ENCODE measurements around the gene TCF3.

Gene TCF3

DNA sequence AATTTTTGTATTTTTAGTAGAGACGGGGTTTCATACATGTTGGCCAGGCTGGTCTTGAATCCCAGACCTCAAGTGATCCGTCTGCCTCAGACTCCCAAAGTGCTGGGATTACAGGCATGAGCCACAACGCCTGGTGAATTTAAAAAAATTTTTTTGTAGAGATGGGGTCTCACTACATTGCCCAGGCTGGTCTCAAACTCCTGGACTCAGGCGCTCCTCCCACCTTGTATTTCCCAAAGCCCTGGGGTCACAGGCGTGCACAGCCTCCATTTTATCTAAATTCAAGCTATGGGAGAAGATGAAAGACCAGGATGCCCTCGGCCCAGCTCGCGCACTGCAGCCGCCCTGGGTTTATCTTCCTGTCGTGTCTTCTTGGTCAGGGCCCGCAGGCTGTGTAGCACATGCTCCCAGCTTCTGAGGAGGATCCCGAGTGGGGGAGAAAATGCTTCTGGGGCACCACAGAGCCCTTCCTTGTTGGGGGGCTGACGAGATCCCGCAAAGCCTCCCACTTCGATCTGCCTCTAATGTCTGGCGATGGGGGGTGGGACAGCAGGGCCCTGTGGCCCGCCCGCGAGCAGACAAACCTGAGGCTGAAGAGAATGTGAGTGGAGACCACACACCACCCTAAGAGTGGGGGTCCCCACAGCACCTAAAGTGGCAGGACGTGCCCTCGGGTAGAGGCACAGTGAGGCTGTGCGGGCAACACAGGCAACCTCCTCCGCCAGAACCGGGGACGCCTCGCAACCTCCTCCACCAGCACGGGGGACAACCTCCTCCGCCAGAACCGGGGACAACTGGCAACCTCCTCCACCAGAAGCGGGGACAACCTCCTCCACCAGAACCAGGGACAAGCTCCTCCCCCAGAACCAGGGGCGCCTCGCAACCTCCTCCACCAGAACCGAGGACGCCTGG lies 15.8 kb downstream of the TCF3 start:
- Histone ChIP-seq H3K36me3 (ENCODE audit: control insufficient read depth, insufficient read depth, low read length) (peaks cover 96% of the 10 kb centered on the region), H3K9me3 (ENCODE audit: control insufficient read depth, low read length) (no peaks in the 10 kb centered on the region), H3K4me3 (ENCODE audit: extremely low read depth, insufficient read depth, low read length, poor library complexity, severe bottlenecking) (no peak overlapping the region), H3K27ac (ENCODE audit: low read depth, low read length, severe bottlenecking) (no peak overlapping the region), H3K4me1 (ENCODE audit: control insufficient read depth, insufficient read depth, low read length, poor library complexity, severe bottlenecking) (no peaks in the 10 kb centered on the region)
- WGBS, 2 experiments (ENCODE audit: insufficient coverage in 2 of 2): 97 to 98% methylated on average over 21 to 30 of the region's 34 CpGs

DNA sequence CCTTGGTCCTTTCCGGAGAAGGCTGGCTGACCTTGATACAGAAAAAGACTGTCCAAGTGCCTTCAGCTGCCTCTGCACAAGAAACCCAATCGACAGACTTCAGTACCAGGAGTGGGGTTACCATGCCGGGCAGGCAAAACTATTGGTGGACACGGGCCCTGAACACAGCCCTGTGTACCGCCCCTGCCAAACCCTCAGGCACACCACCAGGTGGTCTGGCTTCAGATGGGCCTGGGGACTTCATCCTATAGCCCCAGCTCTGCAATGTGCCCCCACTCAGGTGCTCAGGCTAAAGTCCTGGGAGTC lies 17.5 kb downstream of the TCF3 start:
- Histone ChIP-seq H3K4me3 (ENCODE audit: extremely low read depth, insufficient read depth, low read length, poor library complexity, severe bottlenecking) (no peak overlapping the region), H3K36me3 (ENCODE audit: control insufficient read depth, insufficient read depth, low read length) (peaks cover 96% of the 10 kb centered on the region), H3K4me1 (ENCODE audit: control insufficient read depth, insufficient read depth, low read length, poor library complexity, severe bottlenecking) (no peaks in the 10 kb centered on the region), H3K27ac (ENCODE audit: low read depth, low read length, severe bottlenecking) (no peak overlapping the region), H3K9me3 (ENCODE audit: control insufficient read depth, low read length) (no peaks in the 10 kb centered on the region)
- 92 to 96% methylated on average over 4 to 5 of the region's 5 CpGs for WGBS, 2 experiments (ENCODE audit: insufficient coverage in 2 of 2)

DNA sequence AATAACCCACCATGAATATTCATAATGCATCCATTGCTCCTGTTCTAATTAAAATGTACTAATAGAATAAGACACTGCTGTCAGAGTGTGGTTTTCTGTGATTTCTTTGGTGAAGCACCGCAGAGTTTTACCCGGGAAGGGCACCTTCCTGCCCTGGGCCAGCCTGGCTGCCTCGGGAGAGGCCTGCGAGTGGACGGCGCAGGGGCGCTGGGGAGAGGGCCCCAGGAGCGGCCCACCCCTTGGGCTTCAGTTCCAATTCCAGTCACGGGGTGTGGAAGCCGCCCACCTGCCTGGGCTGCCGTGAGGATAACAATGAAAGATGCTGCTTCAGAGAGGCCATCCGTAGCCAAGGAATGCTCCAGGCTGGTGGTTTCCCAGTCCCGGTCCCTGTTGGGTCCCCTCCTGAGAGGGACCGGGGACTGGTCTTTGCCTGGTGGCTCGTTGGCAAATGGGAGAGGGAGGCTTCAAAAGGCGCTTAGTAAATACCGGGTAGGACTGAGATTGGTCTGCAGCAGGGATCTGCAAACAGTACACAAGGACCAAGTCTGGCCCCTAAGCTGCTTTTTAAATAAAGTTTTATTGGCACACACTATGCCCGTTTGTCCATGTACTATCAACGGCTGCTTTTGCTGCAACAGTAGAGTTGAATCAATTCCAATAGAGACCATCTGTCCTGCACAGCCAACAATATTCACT lies 18.0 kb downstream of the TCF3 start:
- Histone ChIP-seq H3K9me3 (ENCODE audit: control insufficient read depth, low read length) (no peaks in the 10 kb centered on the region), H3K27ac (ENCODE audit: low read depth, low read length, severe bottlenecking) (no peak overlapping the region), H3K4me3 (ENCODE audit: extremely low read depth, insufficient read depth, low read length, poor library complexity, severe bottlenecking) (no peak overlapping the region), H3K36me3 (ENCODE audit: control insufficient read depth, insufficient read depth, low read length) (peaks cover 94% of the 10 kb centered on the region), H3K4me1 (ENCODE audit: control insufficient read depth, insufficient read depth, low read length, poor library complexity, severe bottlenecking) (no peaks in the 10 kb centered on the region)
- 95 to 96% methylated on average over 19 of the region's 19 CpGs for WGBS, 2 experiments (ENCODE audit: insufficient coverage in 2 of 2)

DNA sequence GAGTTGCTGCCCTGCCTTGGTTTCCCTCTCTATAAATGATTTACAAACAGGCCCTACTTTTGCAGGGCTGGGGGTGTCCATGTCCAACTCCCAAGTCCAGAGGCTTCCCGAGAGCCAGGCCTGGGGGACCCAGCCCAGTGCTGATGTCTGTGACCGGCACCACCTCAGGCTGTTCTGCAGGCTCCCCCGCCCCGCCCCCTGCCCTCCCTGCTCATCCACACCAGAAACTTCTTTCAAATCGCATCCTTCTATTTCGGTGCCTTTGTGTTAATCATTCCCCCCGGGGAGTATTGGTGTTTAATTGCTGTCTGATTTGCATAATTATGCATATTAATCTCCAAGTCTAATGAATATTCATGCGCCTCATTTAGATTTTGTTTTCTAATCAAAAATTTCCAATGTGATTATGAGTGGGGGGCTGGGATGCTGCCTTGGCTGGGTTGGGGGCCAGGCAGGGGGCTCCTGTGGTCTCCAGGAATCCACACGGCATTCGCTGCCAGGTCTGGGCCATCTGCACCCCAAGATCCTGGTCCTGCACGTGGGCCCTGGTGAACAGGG lies 19.1 kb downstream of the TCF3 start:
- peaks cover 89% of the 10 kb centered on the region for H3K36me3 ChIP-seq (ENCODE audit: control insufficient read depth, insufficient read depth, low read length)
- H3K9me3 ChIP-seq (ENCODE audit: control insufficient read depth, low read length): no peaks in the 10 kb centered on the region
- 94 to 97% methylated on average over 2 to 4 of the region's 11 CpGs for WGBS, 2 experiments (ENCODE audit: insufficient coverage in 2 of 2)
- H3K27ac ChIP-seq (ENCODE audit: low read depth, low read length, severe bottlenecking): no peak overlapping the region
- H3K4me3 ChIP-seq (ENCODE audit: extremely low read depth, insufficient read depth, low read length, poor library complexity, severe bottlenecking): no peak overlapping the region
- no peaks in the 10 kb centered on the region for H3K4me1 ChIP-seq (ENCODE audit: control insufficient read depth, insufficient read depth, low read length, poor library complexity, severe bottlenecking)

DNA sequence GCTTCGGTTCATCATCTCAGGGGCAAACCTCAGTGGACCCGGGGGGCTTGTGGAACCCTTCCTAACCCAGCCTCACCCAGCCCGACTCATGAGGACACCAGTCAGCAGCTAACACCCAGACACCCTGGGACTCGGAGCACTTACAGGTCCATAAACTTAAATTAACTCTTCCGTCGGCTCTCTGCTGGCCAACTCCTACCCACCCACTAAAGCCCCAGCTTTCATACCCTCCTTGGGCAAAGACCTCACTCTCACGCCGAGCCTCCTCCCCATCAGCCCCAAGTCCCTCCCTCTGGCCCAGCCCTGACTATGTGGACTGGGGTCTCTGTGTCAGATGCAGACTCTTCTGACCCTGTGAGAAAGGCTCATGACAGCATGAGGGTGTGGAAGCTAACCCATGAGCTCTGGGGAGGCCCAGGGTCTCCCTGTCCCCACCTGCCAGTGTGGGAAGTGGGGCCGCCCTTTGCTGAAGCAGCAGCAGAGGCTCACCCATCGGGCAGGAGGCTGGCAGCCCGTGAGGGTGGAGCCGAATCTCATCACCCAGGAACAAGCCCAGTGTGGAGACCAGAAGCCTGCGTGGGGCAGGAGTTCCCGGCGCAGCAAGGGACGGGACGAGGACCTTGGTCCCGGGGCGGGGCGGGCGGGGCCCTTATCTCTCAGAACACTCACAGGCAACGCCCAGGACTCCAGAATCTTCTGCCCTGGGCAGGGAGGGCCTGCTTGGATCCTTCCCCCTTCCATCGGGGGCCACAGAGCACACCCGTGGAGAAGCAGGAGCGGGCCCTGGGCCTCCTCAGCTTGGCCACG lies 19.8 kb downstream of the TCF3 start:
- Histone ChIP-seq H3K27ac (ENCODE audit: low read depth, low read length, severe bottlenecking) (no peak overlapping the region), H3K36me3 (ENCODE audit: control insufficient read depth, insufficient read depth, low read length) (peaks cover 82% of the 10 kb centered on the region)
- 96 to 98% methylated on average over 19 to 26 of the region's 26 CpGs for WGBS, 2 experiments (ENCODE audit: insufficient coverage in 2 of 2)

DNA sequence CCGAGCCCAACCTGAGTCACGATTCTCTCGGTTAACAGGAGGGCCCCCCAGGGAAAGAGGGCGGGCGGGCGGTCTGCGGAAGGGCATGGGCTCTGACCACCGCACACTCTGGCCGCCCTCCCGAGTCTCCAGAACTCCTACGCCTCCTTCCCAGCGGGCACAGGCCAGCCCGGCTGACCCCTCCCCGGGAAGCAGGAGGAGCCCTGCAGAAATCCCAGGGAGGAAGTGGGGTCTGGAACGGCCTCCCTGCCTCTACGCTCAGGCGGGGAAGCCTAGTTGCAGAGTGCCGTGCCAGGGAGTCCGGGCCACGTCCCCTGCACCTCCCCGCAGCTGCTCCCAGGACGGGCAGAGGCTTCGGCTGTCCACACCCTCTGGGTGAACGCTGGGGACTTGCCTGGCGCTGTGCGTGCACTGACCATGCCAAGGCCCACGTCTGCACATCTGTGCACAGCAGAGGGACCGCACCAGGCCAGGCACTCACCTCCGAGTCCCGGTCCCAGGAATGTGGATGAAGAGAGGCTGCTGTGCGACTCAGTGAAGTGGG lies 20.8 kb downstream of the TCF3 start:
- Histone ChIP-seq H3K4me1 (ENCODE audit: control insufficient read depth, insufficient read depth, low read length, poor library complexity, severe bottlenecking) (no peaks in the 10 kb centered on the region), H3K4me3 (ENCODE audit: extremely low read depth, insufficient read depth, low read length, poor library complexity, severe bottlenecking) (no peak overlapping the region), H3K36me3 (ENCODE audit: control insufficient read depth, insufficient read depth, low read length) (peaks cover 80% of the 10 kb centered on the region), H3K9me3 (ENCODE audit: control insufficient read depth, low read length) (no peaks in the 10 kb centered on the region), H3K27ac (ENCODE audit: low read depth, low read length, severe bottlenecking) (no peak overlapping the region)
- 95% methylated on average over 28 to 30 of the region's 31 CpGs for WGBS, 2 experiments (ENCODE audit: insufficient coverage in 2 of 2)

More for the DNA sequence above, 19.8 kb downstream of the TCF3 start:
- no peaks in the 10 kb centered on the region for H3K9me3 ChIP-seq (ENCODE audit: control insufficient read depth, low read length)
- H3K4me3 ChIP-seq (ENCODE audit: extremely low read depth, insufficient read depth, low read length, poor library complexity, severe bottlenecking): no peak overlapping the region
- no peaks in the 10 kb centered on the region for H3K4me1 ChIP-seq (ENCODE audit: control insufficient read depth, insufficient read depth, low read length, poor library complexity, severe bottlenecking)

DNA sequence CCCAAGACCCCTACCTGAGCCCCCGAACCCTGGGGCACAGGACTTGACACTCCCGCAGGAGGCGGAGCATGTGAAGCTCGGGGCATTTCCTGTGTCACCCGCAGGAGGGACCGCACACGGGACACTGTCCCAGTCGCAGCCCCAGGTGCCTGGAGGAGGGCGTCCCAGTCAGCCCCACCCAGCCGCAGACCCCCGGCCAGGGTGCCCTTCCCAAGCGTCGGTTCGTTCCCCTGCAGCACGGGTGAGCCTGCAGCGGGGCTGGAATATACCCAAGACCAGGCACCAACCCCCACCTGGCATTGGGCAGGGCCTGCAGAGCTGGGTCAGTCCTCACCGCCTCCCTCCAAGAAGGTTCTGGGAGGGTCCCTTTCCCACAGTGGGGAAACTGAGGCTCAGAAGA lies 21.6 kb downstream of the TCF3 start:
- Histone ChIP-seq H3K4me1 (ENCODE audit: control insufficient read depth, insufficient read depth, low read length, poor library complexity, severe bottlenecking) (no peaks in the 10 kb centered on the region), H3K4me3 (ENCODE audit: extremely low read depth, insufficient read depth, low read length, poor library complexity, severe bottlenecking) (no peak overlapping the region), H3K9me3 (ENCODE audit: control insufficient read depth, low read length) (no peaks in the 10 kb centered on the region), H3K36me3 (ENCODE audit: control insufficient read depth, insufficient read depth, low read length) (peaks cover 79% of the 10 kb centered on the region), H3K27ac (ENCODE audit: low read depth, low read length, severe bottlenecking) (no peak overlapping the region)
- WGBS, 2 experiments (ENCODE audit: insufficient coverage in 2 of 2): 97 to 98% methylated on average over 11 to 14 of the region's 17 CpGs

DNA sequence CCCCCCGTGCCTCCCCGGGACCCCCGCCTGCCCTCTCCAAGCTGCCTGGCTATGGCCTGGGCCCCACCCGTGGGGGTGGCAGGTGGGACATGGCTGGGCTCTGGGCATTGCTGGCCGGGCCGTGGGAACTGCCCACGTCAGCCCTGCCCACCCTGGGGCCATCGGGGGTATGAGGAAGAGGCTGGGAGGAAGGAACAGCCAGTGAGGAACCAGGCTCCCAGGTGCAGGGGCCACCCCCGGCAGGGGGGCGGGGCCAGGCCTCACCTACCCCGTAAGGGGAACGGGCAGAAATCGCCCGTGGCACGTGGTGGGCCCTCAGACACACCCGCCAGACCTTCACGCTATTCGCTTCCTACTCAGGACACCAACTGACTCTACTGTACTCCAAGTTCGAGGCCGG lies 22.4 kb downstream of the TCF3 start:
- no peaks in the 10 kb centered on the region for H3K4me1 ChIP-seq (ENCODE audit: control insufficient read depth, insufficient read depth, low read length, poor library complexity, severe bottlenecking)
- WGBS, 2 experiments (ENCODE audit: insufficient coverage in 2 of 2): 98 to 99% methylated on average over 16 to 19 of the region's 20 CpGs
- H3K27ac ChIP-seq (ENCODE audit: low read depth, low read length, severe bottlenecking): no peak overlapping the region
- H3K36me3 ChIP-seq (ENCODE audit: control insufficient read depth, insufficient read depth, low read length): peaks cover 79% of the 10 kb centered on the region
- H3K9me3 ChIP-seq (ENCODE audit: control insufficient read depth, low read length): no peaks in the 10 kb centered on the region
- H3K4me3 ChIP-seq (ENCODE audit: extremely low read depth, insufficient read depth, low read length, poor library complexity, severe bottlenecking): no peak overlapping the region

DNA sequence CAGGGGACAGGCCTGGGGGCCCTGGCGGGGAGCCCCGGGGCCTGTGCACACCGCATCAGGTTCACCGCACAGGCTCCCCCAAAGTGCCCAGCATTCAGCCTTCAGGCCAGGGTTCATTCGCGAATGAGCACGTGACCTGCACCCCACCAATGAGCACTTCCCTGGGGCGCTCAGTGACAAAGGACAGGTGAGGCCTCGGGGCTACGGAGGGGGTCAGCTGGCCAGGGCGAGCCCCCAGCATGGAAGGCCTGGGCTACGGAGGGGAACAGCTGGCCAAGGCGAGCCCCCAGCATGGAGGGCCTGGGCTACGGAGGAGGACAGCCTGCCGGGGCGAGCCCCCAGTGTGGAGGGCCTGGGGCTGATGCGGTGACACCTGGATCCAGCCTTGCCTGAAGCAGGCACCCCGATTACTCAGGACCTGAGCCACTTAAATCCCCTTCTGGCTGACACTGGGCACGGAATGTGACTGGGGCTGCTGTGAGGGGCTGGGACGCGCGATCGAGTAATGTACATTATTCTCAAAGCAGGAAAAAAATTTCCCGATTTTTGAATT lies 23.1 kb downstream of the TCF3 start:
- H3K27ac ChIP-seq (ENCODE audit: low read depth, low read length, severe bottlenecking): no peak overlapping the region
- no peaks in the 10 kb centered on the region for H3K4me1 ChIP-seq (ENCODE audit: control insufficient read depth, insufficient read depth, low read length, poor library complexity, severe bottlenecking)
- no peak overlapping the region for H3K4me3 ChIP-seq (ENCODE audit: extremely low read depth, insufficient read depth, low read length, poor library complexity, severe bottlenecking)

DNA sequence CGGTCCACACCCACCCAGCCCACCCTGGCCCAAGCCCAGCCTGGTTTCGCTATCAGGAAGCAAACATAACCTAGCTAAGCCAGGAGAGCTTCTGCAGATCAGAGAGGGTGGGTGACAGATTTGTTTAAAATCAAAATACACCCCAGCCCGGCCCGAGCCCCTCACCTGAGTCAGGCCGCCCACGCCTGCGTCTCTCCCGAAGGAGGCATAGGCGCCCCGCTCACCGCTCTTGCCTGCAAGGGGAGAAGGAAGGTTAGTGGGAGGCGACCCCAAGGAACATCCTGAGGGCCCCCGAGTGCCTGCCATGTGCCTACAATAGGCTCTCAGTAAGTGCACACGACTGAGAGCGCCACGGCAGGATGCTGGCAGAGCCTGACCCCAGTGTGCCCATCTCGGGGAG lies 25.2 kb downstream of the TCF3 start:
- Histone ChIP-seq H3K36me3 (ENCODE audit: control insufficient read depth, insufficient read depth, low read length) (peaks cover 80% of the 10 kb centered on the region), H3K27ac (ENCODE audit: low read depth, low read length, severe bottlenecking) (no peak overlapping the region), H3K4me1 (ENCODE audit: control insufficient read depth, insufficient read depth, low read length, poor library complexity, severe bottlenecking) (no peaks in the 10 kb centered on the region), H3K9me3 (ENCODE audit: control insufficient read depth, low read length) (no peaks in the 10 kb centered on the region), H3K4me3 (ENCODE audit: extremely low read depth, insufficient read depth, low read length, poor library complexity, severe bottlenecking) (no peak overlapping the region)
- 97 to 98% methylated on average over 9 to 13 of the region's 17 CpGs for WGBS, 2 experiments (ENCODE audit: insufficient coverage in 2 of 2)

More for the DNA sequence above, 23.1 kb downstream of the TCF3 start:
- Histone ChIP-seq H3K9me3 (ENCODE audit: control insufficient read depth, low read length) (no peaks in the 10 kb centered on the region), H3K36me3 (ENCODE audit: control insufficient read depth, insufficient read depth, low read length) (peaks cover 79% of the 10 kb centered on the region)
- WGBS, 2 experiments (ENCODE audit: insufficient coverage in 2 of 2): 96 to 97% methylated on average over 23 to 24 of the region's 24 CpGs

Measured in mesodermal cell (in vitro differentiated cells).